HUES64 (cell line): ENCODE data around the gene ESYT2.

Source experiments
- H3K27ac ChIP-seq: 2 replicates; pipeline ENCODE4 v1.7.0; 2013; ENCODE audit warnings: low read depth, low read length, inconsistent platforms
- H3K27me3 ChIP-seq: 2 replicates; pipeline ENCODE4 v1.6.1; 2013; ENCODE audit warnings: mild to moderate bottlenecking, low read length; ENCODE audit not compliant: insufficient read depth
- H3K36me3 ChIP-seq: 2 replicates; pipeline ENCODE4 v1.6.1; 2013; ENCODE audit warnings: mild to moderate bottlenecking, low read length; ENCODE audit not compliant: insufficient read depth
- H3K4me1 ChIP-seq: 2 replicates; pipeline ENCODE4 v1.6.1; 2013; ENCODE audit warnings: mild to moderate bottlenecking, low read length, moderate library complexity; ENCODE audit not compliant: insufficient read depth
- H3K4me3 ChIP-seq: 2 replicates; pipeline ENCODE4 v1.5.1; 2013; ENCODE audit warnings: mild to moderate bottlenecking, low read length, moderate library complexity
- H3K9ac ChIP-seq: 2 replicates; pipeline ENCODE4 v1.6.1; 2013; ENCODE audit warnings: mild to moderate bottlenecking, low read depth, low read length
- H3K9me3 ChIP-seq: 2 replicates; pipeline ENCODE4 v1.6.1; 2013; ENCODE audit warnings: low read depth, low read length; ENCODE audit not compliant: insufficient read depth
- WGBS: fragments of 150-250, 120-280 bp; methylation state at CpG from one replicate; pipeline ENCODE4 v1.1.7; 2013; ENCODE audit warnings: missing lambda C conversion rate; 5-methylcytosine and 5-hydroxymethylcytosine counted together

Gene ESYT2

DNA sequence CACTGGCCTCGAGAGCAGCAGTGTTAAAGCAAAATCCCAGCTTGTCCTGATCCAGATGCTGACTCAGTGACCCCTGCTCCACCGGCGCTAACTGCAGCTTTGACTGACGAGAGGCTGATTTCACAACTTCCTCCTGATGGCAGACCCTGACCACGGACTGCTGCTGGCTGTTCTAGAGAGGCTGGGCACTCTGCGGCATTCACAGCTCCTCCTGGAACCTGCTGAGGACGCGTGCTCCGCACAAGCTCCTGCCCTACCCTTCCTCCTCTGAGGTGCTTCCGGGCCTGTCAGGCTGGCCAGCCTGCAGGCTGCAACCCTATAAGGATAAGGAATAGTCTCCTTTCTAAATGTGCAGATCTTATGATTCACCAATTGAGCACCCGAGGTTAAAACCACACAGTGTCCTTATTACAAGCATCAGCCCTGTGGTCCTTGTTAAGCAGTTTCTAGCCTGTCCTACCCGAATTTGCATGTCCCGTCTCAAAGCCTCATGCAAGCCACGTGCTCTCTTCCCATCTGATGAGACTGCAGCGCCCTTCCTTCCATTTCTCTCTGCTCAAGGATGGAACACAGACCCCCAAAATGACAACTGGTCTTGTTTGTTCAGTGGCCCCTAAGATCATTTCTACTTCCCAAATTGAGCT is 89.2 kb downstream of the ESYT2 start:
- 85% methylated on average over 15 of the region's 15 CpGs for WGBS
- H3K4me1 ChIP-seq: no peaks in the 10 kb centered on the region; the same call in 1 of the 2 replicates
- H3K9me3 ChIP-seq: no peaks in the 10 kb centered on the region
- H3K9ac ChIP-seq: no peak overlapping the region
- no peak overlapping the region for H3K4me3 ChIP-seq
- H3K27me3 ChIP-seq: no peaks in the 10 kb centered on the region
- H3K36me3 ChIP-seq: peaks cover 91% of the 10 kb centered on the region
- H3K27ac ChIP-seq: no peak overlapping the region

GRCh38 chr7:158738841-158739240 is 90.5 kb downstream of the ESYT2 start:
- WGBS: 96% methylated on average over 15 of the region's 15 CpGs
- no peak overlapping the region for H3K9ac ChIP-seq
- H3K27ac ChIP-seq: no peak overlapping the region
- no peaks in the 10 kb centered on the region; the same call in 1 of the 2 replicates for H3K4me1 ChIP-seq
- H3K9me3 ChIP-seq: no peaks in the 10 kb centered on the region
- H3K36me3 ChIP-seq: peaks cover 94% of the 10 kb centered on the region
- H3K4me3 ChIP-seq: no peak overlapping the region
- no peaks in the 10 kb centered on the region for H3K27me3 ChIP-seq

DNA sequence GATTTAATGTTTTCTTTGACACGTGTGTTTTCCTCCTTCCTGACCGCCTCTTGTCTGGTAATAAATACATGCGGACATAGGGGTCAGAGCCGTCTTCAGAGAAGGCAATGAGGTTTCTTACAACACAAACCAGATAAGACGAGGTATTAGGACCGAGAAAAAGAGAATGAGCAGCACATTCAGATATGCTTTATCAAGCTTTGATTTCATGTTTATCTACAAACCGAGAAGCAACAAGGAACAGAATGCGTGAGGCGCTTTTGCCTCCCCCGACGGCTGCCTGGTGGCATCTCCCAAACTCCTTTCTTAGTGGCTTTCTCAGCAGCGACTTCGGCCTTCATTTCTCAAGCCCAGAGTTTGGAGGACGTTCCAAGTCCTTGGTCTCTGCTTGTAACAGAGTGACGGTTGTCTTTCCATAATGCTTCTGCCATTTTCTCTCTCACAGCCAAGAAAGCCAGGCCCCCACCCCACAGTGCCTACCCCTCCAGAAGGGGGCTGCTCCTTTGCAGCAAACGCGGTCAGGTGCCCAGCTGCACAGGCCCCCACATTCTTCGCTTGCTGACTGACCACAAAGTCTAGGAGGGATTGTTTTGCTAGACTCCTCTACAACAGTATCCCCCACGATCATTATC is 92.1 kb downstream of the ESYT2 start:
- Histone ChIP-seq H3K27ac (no peak overlapping the region), H3K4me1 (peaks cover 12% of the 10 kb centered on the region), H3K9me3 (no peaks in the 10 kb centered on the region), H3K9ac (no peak overlapping the region), H3K36me3 (peaks cover 94% of the 10 kb centered on the region), H3K4me3 (no peak overlapping the region), H3K27me3 (no peaks in the 10 kb centered on the region)
- WGBS: 94% methylated on average over 19 of the region's 19 CpGs

DNA sequence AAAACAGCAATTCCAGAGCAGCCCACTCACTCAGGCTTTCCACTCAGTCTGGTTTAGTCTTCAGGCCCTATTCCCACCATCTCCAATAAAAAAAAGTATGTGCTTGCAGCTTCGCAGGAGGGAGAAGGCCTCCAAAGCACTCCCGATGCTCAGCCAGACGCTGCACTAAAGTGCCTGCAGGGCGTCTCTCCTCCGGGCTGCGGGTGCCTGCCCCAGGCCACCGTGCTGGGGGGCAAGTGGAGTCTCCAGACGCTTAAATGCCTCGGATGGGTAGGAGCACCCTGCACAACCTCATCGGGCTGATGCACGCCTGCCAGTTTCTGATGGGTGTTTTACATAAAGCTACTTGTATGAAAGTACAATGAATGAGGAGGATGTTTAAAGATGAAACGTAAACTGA is 93.4 kb downstream of the ESYT2 start:
- WGBS: 97% methylated on average over 12 of the region's 12 CpGs
- Histone ChIP-seq H3K9me3 (no peaks in the 10 kb centered on the region), H3K27me3 (no peaks in the 10 kb centered on the region), H3K36me3 (peaks cover 86% of the 10 kb centered on the region), H3K4me1 (peaks cover 13% of the 10 kb centered on the region), H3K9ac (no peak overlapping the region), H3K4me3 (no peak overlapping the region), H3K27ac (no peak overlapping the region)

DNA sequence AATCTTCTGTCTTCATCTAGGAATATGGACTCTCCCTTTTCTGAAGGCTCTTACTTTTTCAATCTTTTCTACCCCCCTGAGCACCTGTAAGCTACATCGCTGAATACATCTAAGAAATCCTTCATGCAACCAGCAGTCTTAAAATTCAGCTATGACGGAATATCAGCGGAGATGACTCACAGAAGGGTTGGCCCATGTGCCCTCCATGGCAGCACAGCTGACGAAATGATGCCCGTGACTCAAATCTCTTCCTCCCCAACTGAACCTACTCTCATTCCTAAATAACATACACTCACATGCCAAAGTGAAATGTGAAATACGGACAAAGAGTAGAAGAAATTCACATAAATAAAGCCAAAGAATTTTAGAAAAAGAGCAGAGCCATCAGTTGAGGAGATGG is 94.4 kb downstream of the ESYT2 start:
- H3K27ac ChIP-seq: no peak overlapping the region
- 94% methylated on average over 6 of the region's 6 CpGs for WGBS
- peaks cover 78% of the 10 kb centered on the region for H3K36me3 ChIP-seq

DNA sequence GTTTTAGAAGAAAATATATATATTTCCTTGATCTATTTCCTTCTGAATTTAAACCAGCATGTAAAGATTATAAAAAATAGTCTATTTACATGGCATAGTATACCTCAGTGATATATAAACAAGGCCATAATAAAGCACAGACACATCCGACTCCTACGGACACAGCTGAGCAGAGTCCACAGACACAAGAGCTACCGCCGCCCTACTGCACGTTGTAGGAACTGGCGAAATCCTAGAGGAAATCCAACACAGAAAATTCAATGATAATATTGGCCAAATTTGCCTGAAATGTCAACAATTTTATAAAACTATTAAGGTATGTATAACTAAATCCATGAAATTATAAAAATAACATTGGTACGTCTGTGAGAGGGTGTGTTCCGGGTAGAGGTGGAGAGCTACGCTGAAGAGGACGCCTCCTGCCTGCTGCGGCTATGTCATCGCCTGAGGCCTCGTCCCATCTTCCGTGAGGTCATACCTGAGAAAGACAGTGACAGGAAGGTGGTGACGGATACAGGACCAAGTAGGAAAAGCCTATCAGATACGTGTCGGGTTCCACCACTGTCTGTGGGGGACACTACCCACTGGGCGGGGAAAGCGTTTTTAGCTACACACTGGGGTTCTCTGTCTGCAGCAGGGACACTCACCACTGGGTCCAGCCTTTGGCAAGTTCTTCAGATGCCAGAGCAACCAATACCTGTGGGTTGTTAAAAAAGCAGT is 95.4 kb downstream of the ESYT2 start:
- H3K27me3 ChIP-seq: no peaks in the 10 kb centered on the region
- WGBS: 95% methylated on average over 19 of the region's 19 CpGs
- H3K36me3 ChIP-seq: peaks cover 72% of the 10 kb centered on the region
- H3K27ac ChIP-seq: no peak overlapping the region
- H3K4me1 ChIP-seq: peaks cover 13% of the 10 kb centered on the region
- H3K9me3 ChIP-seq: no peaks in the 10 kb centered on the region
- H3K4me3 ChIP-seq: no peak overlapping the region
- no peak overlapping the region for H3K9ac ChIP-seq

More for the DNA sequence above, 94.4 kb downstream of the ESYT2 start:
- H3K4me1 ChIP-seq: peaks cover 13% of the 10 kb centered on the region
- H3K27me3 ChIP-seq: no peaks in the 10 kb centered on the region
- no peaks in the 10 kb centered on the region for H3K9me3 ChIP-seq
- H3K9ac ChIP-seq: no peak overlapping the region
- no peak overlapping the region for H3K4me3 ChIP-seq

DNA sequence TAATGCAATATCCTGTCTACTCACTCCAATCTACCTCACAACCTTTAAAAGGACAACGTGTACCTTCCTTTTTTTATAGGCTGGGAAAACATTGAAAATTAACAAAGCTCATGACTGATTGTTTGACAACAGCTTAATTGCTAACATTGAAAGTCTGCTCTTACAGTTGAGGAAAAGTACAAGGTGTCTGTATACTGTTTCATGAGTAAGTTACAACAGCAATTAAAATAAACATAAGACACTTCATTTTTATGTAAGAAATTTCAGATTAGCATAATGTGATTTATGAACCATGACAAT is 96.1 kb downstream of the ESYT2 start:
- no peak overlapping the region for H3K9ac ChIP-seq
- H3K36me3 ChIP-seq: peaks cover 65% of the 10 kb centered on the region
- H3K27me3 ChIP-seq: no peaks in the 10 kb centered on the region
- H3K4me1 ChIP-seq: peaks cover 13% of the 10 kb centered on the region
- no peaks in the 10 kb centered on the region for H3K9me3 ChIP-seq
- WGBS: 77% methylated on average over 1 of the region's 1 CpG
- H3K4me3 ChIP-seq: no peak overlapping the region
- no peak overlapping the region for H3K27ac ChIP-seq

DNA sequence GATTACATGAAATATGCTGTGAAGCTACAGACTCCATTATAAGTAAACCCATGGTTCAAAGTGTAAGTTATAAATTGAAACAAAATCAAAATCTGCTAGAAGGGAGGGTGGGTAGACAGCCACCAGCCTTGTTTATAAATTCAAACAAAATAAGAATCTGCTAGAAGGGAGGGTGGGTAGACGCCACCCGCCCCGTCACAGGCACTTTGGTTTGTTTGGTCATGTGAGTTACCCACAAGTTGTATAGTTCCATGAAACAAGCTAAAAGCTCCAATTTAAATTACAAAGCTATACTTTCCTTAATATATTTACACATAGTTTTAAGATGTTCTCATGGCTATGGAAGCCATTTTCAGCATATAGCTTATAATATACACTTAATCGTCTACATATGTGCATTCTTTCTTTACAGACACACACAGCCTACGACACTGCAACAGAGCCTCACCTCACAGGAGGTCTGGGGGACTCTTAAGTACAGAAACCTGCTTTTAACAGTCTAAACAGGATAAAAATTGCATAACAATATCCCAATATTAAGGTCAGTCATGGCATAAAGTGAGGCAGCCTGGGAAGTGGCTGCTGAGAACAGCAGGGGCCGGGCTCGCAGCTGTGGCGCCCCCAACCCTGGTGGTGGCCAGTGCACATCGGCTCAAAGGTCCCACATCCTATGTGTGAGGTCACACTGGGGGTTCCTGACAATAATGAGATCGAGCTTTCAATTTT is 96.7 kb downstream of the ESYT2 start:
- peaks cover 60% of the 10 kb centered on the region for H3K36me3 ChIP-seq
- H3K9ac ChIP-seq: no peak overlapping the region
- peaks cover 13% of the 10 kb centered on the region for H3K4me1 ChIP-seq
- 62% methylated on average over 7 of the region's 10 CpGs for WGBS
- no peaks in the 10 kb centered on the region for H3K27me3 ChIP-seq
- no peaks in the 10 kb centered on the region for H3K9me3 ChIP-seq
- no peak overlapping the region for H3K27ac ChIP-seq
- no peak overlapping the region for H3K4me3 ChIP-seq

DNA sequence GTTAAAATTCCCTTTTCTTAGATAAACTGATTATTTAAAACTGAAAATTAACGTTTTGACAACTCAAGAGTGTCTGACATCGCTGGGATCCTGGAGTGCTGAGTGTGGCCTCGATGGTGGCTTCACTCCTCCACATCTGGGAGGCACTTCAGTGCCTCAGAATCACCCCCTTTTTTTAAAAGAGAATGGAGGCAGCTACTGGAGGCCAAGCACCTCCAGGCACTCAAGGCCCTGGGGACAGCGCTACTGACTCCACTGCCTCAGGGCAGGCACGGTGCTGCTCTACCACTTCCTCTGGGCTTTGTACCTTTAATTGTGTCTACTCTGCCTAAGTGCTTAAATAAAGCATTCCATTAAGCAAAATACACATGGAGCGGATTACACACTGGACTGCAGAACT is 97.5 kb downstream of the ESYT2 start:
- H3K4me3 ChIP-seq: no peak overlapping the region
- H3K9ac ChIP-seq: no peak overlapping the region
- no peak overlapping the region for H3K27ac ChIP-seq
- WGBS: 92% methylated on average over 6 of the region's 6 CpGs
- peaks cover 13% of the 10 kb centered on the region for H3K4me1 ChIP-seq
- no peaks in the 10 kb centered on the region for H3K27me3 ChIP-seq
- H3K9me3 ChIP-seq: no peaks in the 10 kb centered on the region
- peaks cover 51% of the 10 kb centered on the region for H3K36me3 ChIP-seq

DNA sequence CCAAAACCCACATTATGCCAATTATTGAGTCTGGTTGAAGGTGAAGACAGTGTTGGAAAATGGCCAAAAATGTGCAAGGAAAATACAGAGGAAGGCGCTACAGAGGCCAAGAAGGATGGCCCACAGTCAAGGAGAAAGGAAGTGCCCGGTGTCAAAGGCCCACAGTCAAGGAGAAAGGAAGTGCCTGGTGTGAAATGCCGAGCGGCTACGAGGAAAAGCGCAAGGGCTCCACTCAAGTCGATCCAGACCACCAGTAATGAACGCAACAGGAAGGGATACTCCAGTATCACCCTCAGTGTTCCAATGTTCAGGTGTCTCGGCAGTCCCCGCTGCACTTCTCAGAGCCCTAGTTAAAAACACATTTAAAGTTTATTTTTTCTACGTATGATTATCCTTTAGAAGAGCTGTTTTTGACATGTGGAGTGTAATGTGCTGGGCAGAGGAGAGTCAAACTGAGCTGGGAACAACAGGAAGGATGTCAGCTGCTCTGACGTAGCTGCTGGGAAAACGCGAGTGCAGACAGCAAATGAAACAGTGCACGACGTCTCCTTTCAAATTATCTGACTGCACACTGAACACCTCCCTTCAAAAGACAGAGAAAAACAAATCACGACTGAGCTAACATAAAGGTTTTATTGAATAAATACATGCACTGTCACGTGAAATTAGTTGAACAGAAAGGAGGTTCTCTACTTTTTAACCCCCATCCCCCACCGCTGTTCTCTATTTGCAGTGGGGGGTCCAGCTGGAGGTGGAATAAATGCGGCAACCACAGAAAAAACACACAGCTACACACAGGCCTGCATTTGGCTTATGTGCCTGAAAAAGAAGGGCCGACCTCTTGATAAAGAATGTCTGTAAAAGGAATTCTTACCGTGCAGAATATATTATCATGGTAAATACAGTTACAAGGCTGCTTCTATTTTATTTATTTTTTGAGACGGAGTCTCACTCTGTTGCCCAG is 98.6 kb downstream of the ESYT2 start:
- H3K36me3 ChIP-seq: peaks cover 40% of the 10 kb centered on the region
- H3K27ac ChIP-seq: no peak overlapping the region
- H3K4me1 ChIP-seq: peaks cover 13% of the 10 kb centered on the region
- no peaks in the 10 kb centered on the region for H3K27me3 ChIP-seq
- H3K9me3 ChIP-seq: no peaks in the 10 kb centered on the region
- H3K9ac ChIP-seq: no peak overlapping the region
- no peak overlapping the region for H3K4me3 ChIP-seq
- WGBS: 93% methylated on average over 21 of the region's 23 CpGs
